ENCODE measurements around the gene TMEM229A.
"Not testable (repeated sequence)": the region's sequence is repeated elsewhere in the genome, so short reads cannot be mapped to it uniquely, and the experiment has no call there.

The TMEM229A gene

DNA sequence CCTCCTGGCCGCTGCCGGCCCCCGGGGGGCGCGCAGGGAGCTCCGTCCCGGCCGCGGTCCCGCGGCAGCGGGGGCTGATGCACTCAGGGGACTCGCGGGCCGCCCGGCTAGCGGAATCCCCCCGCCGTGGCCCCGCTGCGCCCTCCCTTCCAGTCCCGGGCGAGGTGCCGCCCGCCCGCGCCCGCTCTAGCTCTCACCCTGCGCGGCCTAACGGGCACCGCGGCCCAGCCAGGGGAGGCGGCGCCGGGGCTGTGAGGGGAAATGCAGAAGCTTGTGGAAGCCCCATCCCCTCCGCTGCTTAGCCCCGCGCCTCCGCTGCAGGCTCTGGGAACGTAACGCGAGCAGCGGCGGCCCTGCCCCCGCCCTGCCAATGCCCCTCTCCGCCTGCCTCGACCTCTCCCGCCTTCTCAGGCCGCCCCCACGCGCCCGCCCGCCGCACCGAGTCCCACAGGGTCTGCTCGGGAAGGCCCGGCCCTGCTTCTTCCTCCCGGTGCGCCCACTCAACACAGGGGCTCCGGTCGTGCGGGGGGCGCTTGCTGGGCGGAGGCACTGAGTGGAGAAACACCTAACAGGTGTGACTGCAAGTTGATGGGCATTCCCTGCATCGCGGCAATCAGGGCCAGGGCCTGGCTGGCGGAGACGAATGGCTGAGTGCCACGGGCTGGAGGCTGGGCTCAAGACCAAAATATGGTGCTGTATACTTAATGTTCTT lies 384 bp upstream of the TMEM229A start:
- DNase-seq (ENCODE audit: low read depth in 2 of 2) = no peak

DNA sequence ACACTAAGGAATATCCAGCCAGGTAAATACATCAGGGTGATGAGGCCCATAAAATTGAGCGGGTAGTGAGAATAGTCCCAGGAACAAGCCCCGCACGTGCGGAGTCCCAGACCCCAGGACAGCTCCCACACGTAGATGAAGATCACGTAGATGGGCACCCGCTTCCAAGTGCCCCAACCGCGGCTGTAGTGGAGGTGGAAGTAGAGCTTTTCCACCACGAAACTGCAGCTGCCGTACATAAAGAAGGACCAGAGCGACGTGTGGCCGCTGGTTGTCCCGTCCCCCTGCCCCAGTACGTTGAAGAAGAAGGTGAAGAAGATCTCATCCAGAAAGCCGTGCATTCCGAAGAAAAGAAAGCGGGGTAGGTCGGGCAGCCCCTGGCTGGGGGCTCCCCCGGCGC lies 948 bp downstream of the TMEM229A start:
- DNase-seq (ENCODE audit: low read depth in 2 of 2) = no peak

DNA sequence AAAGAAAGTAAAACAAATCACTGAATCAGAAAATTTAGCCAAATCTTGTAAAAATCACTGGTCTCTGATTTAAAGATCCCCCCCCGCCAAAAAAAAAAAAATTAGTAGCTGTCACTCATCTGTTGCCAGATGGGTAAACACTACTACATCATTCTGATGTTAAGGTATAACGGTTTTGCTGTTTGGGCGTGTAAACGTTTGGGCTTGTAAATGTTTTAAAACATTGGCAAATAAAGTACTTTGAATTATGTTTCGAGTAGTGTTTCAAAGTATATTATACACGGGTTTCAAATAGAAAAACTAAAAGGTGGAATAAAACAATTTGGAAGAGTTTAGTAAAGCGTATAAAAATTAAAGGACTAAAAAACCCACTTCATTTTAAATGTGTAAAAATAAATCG lies 1.5 kb downstream of the TMEM229A start:
- no peak for DNase-seq (ENCODE audit: low read depth in 2 of 2)

DNA sequence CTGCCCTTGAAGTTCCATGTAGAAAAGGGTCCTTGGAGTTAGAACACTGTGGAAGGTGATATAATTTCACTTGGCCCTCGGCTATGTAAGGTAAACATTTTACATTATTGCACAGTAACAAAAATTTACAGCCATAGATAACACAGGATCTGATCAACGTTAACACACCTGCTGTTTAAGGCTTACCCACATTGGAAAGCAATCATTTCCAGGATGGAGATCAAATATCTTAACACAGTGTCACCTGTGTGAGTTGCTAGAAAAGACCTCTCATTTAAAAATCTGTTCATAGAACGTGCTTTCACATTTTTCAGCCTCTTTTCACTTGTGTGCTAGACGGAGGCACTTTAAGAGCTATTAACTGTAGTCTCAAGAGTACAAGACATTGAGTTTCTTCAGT lies 1.9 kb downstream of the TMEM229A start:
- no peak for DNase-seq (ENCODE audit: low read depth in 2 of 2)

DNA sequence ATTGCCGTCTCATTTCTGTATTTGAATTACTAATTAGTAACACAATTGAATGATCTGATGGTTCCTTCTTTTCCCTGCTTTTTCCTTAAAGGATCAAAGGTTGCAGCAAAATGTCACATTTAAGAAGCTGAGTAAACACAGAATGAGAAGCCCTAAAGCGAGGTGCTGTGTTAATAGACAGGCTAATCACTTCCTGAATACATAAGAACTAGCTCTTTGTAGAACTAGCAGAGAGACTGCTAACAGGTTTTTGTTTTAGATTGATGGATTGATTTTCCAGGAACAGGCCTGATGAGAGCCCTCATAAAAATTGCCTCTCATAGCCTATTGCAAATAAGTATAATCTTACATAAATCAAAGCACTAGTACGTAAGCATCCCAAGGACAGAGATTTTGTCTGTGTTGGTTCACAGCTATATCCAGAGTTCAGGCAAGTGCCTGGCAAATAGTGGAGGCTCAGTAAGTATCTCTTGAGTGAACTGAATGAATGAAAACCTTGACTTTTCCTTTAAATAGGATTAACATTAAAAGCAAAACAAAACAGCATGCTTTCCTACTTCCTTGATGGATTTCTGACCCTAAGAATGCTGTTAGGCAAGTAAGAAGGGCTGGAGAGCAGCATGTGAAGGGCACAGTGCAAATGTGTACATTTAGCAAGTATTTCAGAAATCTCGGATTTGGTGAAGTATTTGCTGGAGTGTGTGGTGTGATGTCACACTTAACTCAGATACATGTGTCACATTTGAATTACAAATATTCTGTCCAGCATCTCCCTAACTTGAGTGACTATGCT lies 3.3 kb downstream of the TMEM229A start:
- DNase-seq (ENCODE audit: low read depth in 2 of 2) = no peak

DNA sequence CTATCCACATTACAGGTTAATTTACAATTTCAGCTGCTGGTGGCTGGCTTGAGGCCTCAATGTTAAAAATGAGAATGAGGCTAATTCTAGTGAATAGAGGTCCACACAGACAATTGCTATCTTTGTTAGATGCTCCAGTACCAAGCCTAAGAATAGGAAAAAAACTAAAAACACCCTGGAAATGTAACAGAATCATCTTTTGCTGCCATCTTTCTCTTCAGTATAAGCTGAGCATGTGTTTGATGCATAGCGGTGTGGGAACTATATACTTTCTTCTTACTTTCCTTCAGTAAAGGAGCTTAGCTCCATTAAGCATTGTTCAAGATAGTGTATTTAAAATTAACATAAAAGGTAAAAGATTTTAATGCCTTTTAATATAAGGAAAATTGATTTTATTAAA lies 5.6 kb downstream of the TMEM229A start:
- no peak for DNase-seq (ENCODE audit: low read depth in 2 of 2)

DNA sequence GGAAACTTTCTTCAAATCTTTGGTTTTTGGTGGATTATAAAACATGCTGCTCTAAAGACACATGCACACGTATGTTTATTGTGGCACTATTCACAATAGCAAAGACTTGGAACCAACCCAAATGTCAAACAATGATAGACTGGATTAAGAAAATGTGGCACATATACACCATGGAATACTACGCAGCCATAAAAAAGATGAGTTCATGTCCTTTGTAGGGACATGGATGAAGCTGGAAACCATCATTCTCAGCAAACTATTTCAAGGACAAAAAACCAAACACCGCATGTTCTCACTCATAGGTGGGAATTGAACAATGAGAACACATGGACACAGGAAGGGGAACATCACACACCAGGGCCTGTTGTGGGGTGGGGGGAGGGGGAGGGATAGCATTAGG lies 8.5 kb downstream of the TMEM229A start:
- DNase-seq (ENCODE audit: low read depth in 2 of 2) = not testable (repeated sequence)

DNA sequence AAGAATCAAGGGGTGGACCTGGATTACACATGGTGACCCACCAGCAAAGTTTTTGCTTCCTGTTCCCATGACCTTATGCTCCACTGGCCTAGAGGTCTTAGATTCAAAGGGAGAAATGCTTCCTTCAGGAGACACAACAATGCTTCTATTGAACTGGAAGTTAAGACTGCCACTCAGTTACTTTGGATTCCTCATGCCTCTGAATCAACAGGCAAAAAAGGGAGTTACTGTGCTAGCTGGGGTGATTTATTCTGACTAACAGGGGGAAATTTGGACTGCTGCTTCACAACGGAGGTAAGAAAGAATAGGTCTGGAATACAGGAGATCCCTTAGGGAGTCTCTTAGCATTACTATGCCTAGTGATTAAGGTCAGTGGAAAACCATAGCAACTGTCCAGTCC lies 10.3 kb downstream of the TMEM229A start:
- DNase-seq (ENCODE audit: low read depth in 2 of 2) = no peak

DNA sequence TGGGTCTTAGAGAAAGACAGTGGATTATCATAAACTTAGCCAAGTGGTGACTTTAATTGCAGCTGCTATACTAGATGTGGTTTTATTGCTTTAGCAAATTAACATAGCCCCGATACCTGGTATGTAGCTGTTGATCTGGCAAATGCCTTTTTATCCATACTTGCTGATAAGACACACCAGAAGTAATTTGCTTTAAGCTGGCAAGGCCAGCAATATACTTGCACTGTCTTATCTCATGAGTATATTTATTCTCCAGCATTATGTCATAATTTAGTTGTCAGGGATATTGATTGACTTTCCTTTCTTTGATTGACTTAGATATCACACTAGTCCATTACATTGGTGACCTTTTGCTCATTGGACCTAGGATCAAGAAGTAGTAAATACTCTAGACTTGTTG lies 12.8 kb downstream of the TMEM229A start:
- no peak for DNase-seq (ENCODE audit: low read depth in 2 of 2)

DNA sequence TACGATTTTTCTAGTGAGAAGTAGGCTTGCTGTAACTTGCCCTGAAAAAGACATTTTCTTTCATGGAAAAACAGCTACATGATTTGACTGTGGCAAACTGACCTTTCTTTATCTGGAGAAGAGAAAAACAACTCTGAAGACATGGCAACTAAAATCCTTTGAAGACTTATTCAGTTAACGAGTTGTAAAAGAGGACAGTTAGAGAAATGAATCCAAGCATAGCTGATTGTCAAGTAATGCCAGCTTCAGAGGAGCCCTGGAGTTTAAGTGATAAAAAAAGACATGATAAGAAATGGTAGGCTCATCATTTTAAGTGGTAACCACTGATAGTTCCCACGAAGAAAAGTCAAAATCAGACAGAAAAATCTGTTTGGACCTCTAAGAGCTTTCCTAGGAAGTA lies 19.6 kb downstream of the TMEM229A start:
- DNase-seq (ENCODE audit: low read depth in 2 of 2) = no peak

DNA sequence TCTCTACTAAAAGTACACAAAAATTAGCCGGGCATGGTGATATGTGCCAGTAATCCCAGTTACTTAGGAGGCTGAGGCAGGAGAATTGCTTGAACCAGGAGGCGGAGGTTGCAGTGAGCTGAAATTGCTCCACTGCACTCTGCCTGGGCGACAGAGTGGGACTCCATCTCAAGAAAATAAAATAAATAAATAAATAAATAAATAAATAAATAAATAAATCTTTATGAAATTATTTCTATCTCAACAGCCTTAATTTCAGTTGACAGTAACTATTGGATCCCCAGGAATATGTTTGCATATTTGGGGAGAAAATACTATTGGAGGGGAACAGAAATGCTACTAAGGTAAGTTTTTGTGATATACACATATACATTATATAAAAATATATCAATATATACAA lies 20.0 kb downstream of the TMEM229A start:
- DNase-seq (ENCODE audit: low read depth in 2 of 2) = no peak

DNA sequence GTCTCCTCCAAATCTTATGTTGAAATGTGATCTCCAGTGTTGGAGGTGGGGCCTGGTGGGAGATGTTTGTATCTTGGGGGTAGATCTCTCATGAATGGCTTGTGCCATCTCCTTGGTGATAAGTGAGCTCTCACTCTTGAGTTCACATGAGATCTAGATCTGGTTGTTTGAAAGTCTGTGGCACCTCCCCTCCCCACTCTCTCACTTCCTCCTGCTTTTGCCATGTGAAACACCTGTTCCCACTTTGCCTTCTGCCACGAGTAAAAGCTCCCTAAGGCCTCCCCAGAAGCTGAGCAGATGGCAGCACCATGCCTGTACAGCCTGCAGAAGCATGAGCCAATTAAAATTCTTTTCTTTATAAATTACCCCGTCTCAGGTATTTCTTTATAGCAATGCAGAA lies 23.5 kb downstream of the TMEM229A start:
- no peak for DNase-seq (ENCODE audit: low read depth in 2 of 2)

DNA sequence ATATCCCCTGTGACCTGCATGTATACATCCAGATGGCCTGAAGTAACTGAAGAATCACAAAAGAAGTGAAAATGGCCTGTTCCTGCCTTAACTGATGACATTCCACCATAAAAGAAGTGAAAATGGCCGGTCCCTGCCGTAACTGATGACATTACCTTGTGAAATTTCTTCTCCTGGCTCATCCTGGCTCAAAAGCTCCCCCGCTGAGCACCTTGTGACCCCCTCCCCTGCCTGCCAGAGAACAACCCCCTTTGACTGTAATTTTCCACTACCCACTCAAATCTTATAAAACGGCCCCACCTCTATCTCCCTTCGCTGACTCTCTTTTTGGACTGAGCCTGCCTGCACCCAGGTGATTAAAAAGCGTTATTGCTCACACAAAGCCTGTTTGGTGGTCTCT lies 24.6 kb downstream of the TMEM229A start:
- DNase-seq (ENCODE audit: low read depth in 2 of 2) = not testable (repeated sequence)

DNA sequence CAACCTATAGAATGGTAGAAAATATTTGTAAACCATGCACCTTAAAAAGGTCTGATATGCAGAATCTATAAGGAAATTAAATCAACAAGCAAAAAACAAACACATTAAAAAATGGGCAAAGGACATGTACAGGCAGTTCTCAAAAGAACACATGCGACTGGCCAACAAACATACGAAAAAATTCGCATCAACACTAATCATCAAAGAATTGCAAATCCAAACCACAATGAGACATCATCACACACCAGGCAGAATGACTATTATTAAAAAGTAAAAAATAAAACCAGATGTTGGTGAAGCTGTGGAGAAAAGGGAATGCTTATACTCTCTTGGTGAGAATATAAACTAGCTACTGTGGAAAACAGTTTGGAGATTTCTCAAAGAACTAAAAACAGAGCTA lies 33.2 kb downstream of the TMEM229A start:
- DNase-seq (ENCODE audit: low read depth in 2 of 2) = no peak

DNA sequence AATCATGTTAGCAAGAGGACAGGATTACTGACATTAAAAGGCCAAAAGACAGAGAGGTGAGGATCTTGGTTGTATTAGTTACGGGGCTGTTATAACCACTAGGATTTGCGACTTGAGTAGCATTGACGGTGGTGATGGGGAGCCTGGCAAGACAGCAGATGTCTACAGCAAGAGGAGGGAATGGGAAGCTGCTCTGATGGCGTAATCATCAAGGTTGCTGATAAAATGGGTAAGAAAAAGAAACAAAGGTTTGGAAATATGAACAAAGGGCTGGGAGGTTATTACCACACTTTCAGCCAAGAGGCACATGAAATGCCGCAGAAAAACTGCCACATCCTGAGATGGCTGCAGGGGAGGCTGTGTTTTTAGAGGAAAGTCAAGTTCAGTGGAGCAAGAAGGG lies 33.9 kb downstream of the TMEM229A start:
- no peak for DNase-seq (ENCODE audit: low read depth in 2 of 2)

DNA sequence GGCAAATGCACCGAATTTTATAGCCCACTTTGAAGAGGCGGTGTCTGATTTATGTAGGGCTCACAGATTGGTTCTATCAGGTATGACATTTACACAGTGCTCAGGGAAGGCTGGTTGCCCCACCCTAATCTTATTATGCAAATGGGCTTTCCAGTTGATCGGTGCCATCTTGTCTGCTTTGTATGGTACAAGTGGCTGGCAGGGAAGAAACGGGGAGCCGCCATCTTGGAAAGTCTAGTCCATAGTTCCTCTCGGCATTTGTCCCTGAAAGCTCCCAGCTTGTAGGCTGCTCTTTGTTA lies 36.6 kb downstream of the TMEM229A start:
- no peak for DNase-seq (ENCODE audit: low read depth in 2 of 2)

DNA sequence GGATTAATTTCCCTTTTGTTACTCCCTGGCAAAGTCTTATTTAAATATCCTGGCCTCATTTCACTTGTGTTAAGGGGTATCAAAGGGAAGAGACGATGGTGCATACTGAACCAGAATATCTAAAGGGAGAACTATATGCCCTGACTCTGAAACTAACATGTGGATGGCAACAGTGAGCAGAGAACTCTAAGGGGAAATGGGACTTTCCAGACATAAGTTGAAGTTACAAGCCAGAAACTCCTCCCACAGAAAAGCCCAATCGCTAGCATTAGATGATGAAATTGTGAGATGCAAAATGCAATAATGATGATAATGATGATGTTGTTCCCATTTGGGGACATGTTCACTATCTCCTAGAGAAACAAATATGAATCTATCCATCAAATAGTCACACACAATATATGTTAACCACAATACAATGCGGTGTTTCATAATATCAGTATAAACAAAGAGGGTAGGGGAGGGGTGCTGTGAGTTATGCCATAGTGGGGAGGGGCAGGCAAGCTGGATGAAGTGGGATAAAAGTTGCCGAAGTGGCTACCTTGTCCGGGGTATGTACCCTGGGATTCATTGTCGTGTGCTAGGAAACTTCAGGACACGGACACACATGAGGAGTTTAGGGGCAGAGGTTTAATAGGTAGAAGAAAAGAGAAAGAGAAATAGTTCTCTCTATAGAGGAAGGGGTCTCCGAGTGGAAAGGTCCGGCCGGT lies 37.1 kb downstream of the TMEM229A start:
- no peak for DNase-seq (ENCODE audit: low read depth in 2 of 2)

DNA sequence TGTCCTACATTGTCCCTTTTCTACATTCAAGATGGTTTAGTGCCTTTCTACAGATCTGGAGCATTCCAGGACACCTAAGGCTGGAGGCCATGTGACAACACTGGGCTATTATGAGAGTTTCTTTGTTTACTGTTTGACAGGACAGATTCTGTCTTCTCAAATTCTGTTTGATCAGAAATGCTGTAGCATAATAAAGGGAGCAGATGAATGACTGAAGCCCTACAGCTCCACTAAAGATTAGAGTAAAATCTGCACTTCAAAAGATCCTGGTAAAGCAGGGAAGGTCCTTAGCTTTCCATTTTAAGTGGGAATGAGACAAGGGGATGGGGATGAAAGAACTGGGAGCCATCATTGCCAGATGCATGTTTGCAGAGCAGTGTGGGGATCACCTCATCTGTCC lies 38.4 kb downstream of the TMEM229A start:
- no peak for DNase-seq (ENCODE audit: low read depth in 2 of 2)

DNA sequence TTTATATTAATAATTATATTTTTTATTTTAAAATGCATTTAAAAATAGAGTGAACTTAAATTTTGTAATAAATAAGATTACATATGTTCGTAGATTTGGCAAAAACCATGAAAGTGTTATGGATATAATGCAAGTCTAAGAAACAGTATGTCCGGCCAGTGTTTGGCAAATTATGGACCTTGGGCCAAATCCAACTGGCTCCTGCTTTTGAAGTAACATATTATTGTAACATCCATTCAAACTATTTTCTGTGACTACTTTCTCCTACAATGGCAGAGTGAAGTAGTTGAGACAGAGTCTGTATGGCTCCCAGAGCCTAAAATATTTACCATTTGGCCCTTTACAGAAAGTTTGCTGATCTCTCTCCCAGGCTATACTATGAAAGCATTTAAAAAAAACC lies 38.9 kb downstream of the TMEM229A start:
- DNase-seq (ENCODE audit: low read depth in 2 of 2) = no peak

DNA sequence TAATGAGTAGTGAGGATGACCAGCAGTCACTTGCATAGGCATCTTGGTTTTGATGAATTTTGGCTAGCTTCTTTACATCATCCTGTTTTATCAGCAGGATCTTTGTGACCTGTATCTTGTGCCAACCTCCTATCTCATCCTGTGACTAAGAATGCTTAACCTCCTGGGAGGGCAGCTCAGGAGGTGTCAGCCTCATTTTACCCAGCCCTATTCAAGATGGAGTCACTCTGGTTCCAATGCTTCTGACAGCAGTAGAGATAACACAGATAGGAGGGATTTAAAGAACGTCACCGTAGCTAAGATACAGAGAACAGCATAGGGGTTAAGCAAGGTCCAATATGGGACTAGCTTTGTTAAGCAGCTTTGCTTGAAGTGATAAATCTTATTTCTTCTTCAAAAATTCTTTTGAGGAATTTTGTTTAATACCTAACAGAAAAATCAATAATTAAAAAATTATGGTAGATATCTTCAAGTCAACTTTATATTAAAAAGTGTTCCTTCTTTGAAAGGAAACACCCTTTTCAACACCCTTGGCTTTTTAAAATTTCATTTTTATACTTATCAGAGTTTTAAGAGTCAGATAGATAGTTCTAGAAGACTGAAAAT lies 39.9 kb downstream of the TMEM229A start:
- no peak for DNase-seq (ENCODE audit: low read depth in 2 of 2)

DNA sequence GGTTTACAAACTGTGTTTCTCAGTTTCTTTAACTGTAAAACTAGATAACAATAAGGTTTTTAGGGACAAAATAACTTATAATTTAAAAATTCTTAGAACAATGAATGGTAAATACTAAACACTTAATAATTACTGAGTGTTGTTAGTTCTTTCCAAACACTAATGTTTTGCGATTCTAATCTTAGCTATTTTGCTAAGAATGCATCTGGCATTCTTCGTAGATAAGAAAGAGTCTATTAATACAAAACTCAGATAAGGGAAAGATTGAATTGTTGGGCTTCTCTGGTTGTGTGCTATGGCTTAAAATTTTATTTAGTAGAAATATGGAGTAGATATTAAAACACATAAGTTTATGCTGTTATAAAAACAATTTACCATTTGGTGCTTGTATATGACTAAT lies 45.4 kb downstream of the TMEM229A start:
- DNase-seq (ENCODE audit: low read depth in 2 of 2) = no peak

Data from stimulated activated CD4-positive, alpha-beta T cell treated with anti-CD3 and anti-CD28 coated beads, Interleukin-1b, Interleukin-23, amount 100 ng/mL, for 4 hours (primary cell).